D721Med (cell line): Measurements from ENCODE around the gene CLCN7.

ENCODE experiments used
- DNase-seq: peaks from one replicate; pipeline ENCODE4 v3.0.0; 2011; ENCODE audit warnings: low spot score; ENCODE audit not compliant: insufficient read length
- FAIRE-seq: peaks from 2 replicates; lab custom pipeline; 2011; peaks lifted over from hg19 to GRCh38; lab: Jason Lieb, UNC
- TF ChIP-seq, protein P1 (sequence below): IDR thresholded peaks from 2 replicates; pipeline ENCODE4 v1.5.1; 2012; ENCODE audit warnings: mild to moderate bottlenecking, control low read depth; ENCODE audit not compliant: insufficient read depth; ENCODE audit errors: missing control alignments

The CLCN7 gene

DNA sequence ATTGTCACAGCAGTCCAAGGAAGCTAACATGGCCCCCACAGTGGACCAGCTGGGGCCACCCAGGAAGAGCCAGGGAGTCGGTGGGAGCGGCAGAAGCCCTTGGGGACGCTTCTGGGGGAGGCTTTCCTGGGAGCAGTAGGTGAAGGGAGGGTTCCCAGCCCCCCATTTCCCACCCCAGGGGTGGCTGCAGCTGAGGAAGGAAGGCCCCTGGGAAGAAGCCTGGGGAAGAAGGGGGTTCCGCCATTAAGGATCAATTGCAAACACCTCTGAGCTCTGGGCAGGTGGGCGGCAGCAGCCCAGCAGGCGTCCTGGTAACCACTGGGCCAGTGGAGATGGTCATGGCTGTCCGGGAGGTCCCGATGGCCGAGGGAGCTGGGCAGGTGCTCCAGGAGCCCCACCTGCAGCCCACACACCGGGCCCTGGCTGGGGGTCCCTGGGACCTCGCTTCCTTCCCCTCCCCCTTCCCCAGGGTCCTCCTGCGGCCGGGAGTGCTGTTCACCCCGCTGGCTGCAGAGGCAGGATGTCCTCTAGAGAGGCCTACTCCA lies 44.5 kb downstream of the CLCN7 start:
- FAIRE-seq = no peak
- no peak for DNase-seq
- TF ChIP-seq, protein P1, sequence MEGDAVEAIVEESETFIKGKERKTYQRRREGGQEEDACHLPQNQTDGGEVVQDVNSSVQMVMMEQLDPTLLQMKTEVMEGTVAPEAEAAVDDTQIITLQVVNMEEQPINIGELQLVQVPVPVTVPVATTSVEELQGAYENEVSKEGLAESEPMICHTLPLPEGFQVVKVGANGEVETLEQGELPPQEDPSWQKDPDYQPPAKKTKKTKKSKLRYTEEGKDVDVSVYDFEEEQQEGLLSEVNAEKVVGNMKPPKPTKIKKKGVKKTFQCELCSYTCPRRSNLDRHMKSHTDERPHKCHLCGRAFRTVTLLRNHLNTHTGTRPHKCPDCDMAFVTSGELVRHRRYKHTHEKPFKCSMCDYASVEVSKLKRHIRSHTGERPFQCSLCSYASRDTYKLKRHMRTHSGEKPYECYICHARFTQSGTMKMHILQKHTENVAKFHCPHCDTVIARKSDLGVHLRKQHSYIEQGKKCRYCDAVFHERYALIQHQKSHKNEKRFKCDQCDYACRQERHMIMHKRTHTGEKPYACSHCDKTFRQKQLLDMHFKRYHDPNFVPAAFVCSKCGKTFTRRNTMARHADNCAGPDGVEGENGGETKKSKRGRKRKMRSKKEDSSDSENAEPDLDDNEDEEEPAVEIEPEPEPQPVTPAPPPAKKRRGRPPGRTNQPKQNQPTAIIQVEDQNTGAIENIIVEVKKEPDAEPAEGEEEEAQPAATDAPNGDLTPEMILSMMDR = no peak

DNA sequence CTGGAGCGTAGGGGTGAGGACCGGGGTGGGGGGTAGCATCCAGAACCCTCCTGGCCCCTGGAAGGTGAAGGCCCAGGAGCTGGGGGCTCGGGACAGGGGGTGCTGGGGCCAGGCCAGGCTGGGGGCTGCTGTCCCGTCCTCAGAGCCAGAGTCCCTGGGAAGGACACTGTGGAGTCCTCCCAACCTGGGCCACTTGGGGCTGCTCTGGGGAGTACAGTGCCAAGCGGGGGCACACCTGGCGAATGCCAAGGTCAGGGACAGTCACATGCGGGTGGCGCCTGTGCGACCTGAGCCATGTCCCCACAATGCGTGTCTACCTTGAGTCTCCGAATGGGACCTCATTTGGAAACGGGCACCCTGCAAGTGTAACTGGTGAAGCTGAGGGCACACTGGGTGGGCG lies 45.2 kb downstream of the CLCN7 start:
- DNase-seq (no peak), FAIRE-seq (no peak)
- TF ChIP-seq, protein P1 = no peak

DNA sequence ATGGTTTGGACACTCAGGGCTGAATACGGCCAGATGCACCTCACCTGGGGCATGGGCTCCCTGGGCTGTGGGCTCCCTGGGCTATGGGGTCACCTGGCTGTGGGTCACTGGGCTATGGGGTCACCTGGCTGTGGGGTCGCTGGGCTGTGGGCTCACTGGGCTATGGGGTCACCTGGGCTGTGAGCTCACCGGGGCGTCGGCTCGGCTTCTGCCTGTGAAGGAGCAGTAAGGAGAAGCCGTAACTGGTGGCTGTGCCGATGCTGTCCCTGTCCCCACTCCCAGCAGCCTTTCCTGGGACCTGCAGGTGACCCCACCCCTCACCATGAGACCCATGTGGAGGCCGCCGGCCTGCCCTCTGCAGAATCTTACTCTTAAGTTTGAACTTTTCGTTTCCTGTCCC lies 45.8 kb downstream of the CLCN7 start:
- no peak for FAIRE-seq
- TF ChIP-seq, protein P1 = no peak
- no peak for DNase-seq

DNA sequence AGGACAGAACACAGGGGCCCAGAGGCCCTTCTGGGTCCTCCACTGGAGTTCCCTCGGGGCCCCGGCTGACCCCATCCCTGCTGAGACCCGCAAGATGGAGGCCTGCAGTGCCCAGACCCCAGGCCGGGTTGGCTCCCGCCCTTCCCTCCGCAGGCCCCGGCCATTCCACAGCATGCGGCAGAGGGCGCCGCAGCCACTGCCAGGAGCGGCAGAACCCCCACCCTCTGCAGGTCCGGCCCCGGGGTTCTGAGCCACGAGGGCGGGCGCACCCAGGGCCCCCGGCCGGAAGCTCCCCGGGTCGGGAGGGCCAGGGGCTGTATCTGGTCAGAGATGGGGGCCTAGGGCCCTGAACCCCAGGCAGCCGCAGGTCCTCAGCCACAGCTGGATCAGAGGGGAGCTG lies 46.3 kb downstream of the CLCN7 start:
- FAIRE-seq (no peak), DNase-seq (no peak)
- TF ChIP-seq, protein P1 = peak; percentile 43

DNA sequence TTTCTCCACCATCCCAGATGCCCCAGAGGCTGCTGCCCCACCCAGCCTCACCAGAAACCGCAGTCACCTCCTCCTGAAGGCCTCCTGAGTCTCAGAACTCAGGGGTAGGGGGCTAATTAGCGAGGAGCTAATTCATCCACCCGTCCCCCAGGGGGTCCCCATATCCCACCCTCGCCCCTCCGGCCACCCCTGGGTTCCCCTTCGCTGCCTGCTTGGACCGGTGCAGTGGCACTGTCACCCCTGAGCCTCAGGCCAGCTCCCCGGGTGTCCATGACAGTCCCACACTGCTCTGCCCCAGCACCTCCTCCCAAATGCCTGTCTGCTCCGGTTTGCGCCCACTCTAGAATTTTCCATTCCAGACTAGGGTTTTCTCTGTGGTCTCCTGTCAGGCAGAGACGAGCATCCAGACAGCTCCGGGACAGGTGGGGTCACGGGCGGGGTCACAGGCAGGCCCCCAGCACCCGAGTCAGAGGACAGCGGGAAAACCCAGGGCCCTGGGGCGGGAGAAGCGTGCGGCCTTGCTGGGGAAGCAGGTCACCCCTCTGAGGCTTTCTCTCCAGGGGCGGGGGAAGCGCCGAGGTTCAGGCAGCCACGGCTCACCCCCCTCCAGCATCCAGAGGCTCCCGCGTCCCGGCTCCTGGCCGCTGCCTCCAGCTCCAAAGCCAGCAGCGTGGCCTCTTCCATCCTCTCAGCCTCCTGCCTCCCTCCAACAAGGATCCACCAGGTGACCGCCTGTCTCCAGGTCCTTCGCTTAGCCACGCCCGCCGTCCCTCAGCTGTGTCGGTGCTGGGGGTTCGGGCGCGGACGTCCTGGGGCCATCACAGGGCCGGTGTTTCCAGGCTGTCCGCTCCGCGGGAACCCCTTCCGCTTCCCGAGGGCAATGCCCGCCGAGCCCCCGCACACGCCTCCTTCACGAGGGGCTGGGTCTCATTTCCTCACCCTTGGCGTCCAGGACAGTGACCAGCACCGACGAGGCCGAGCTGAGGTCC lies 47.1 kb downstream of the CLCN7 start:
- no peak for FAIRE-seq
- TF ChIP-seq, protein P1 = no peak
- DNase-seq = no peak

DNA sequence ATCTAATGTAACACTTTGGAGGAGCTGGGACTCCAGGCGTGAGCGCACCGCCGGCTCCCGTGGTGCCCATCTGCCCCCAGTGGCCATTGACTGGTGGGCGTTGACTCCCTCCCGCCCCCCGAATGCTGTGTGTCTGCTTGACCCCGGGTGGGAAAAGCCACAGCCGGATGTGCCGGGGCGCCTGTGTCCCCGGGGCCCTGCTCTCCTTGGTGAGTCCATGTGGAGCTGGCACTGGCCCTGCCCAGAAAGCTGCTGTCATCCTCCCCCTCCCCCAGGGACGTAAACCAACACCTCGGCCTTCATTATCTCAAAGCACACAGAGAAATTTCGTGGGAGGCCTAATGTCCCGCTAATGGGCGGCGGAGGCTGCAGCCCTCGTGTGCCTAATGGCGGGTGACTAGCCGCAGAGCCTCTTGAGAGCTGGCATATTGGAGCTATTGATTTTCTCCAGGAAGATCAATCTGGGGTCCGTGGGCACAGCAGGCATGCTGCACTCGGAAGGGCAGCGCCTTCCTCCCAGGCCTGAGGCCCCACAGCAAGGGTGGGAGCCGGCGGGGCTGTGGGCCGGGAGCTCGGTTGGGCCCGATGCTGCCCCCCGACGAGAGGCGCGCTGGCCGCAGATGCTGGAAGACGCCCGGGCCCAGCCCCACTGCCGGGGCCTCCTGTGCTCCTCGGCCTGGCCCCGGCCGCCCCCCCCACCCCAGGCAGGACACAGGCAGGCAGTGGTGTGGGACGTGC lies 47.9 kb downstream of the CLCN7 start:
- no peak for DNase-seq
- TF ChIP-seq, protein P1 = no peak
- no peak for FAIRE-seq
